Measurements from ENCODE around the gene LTBP4. TPM values are rescaled to one million over a fixed set of nuclear protein-coding genes. Genes with fewer than 3 reads are reported as not detected.

Gene LTBP4
- total RNA-seq, 4 donors from 2014 or later: 851 to 1,504 (median 1,156) TPM

GRCh38 chr19:40565355-40565754 is 35.8 kb upstream of the LTBP4 start:
- Histone ChIP-seq H3K27ac (no peak overlapping the region), H3K4me3 (no peak overlapping the region), H3K36me3 (peaks cover 0 to 6% (median 0%) of the 10 kb centered on the region in 3 donors), H3K4me1 (peaks cover 0 to 28% (median 13%) of the 10 kb centered on the region in 4 donors), H3K9me3 (no peaks in the 10 kb centered on the region), H3K27me3 (peaks cover 0 to 44% of the 10 kb centered on the region in 2 donors)
- WGBS, 2 donors: 75 to 83% methylated on average over 7 of the region's 7 CpGs
- TF ChIP-seq CTCF (IDR thresholded peaks at IDR 0.05) (no peak), POLR2A (IDR thresholded peaks at IDR 0.05) (no peak), EP300 (IDR thresholded peaks at IDR 0.05) (no peak)
- DNase-seq (ENCODE audit: low spot score in 2 of 2): no peak

DNA sequence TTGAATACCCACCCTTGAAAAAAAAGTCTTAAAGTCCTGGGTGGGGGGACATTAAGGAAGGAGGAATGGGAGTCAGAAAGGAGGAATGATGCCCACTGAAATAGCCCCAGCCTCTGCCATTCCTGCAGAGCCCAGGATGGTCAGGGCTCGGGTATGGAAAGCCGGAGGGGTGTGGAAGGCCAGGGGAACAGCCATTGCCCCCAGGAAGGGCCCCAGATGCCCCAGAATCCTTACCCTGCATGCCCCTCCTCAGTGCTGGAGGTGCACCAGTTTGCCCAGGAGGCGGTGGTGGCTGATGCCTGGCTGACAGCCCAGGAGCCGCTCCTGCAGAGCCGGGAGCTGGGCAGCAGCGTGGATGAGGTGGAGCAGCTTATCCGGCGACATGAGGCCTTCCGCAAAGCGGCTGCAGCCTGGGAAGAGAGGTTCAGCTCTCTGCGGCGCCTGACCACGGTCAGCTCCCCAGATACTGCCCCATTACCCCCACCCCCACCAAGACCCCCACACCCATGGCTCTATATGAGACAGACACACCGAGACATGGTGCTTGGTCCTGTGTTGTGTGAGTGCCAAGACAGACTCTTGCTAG is 35.2 kb upstream of the LTBP4 start:
- DNase-seq (ENCODE audit: low spot score in 2 of 2): no peak
- Histone ChIP-seq H3K36me3 (no peaks in the 10 kb centered on the region), H3K4me1 (peaks cover 0 to 30% (median 13%) of the 10 kb centered on the region in 4 donors), H3K9me3 (no peaks in the 10 kb centered on the region), H3K27ac (no peak overlapping the region), H3K4me3 (no peak overlapping the region), H3K27me3 (peaks cover 0 to 44% of the 10 kb centered on the region in 2 donors)
- WGBS, 2 donors: 72 to 77% methylated on average over 12 to 14 of the region's 14 CpGs
- no peak for TF ChIP-seq POLR2A (IDR thresholded peaks at IDR 0.05)
- TF ChIP-seq EP300 (IDR thresholded peaks at IDR 0.05): no peak
- no peak for TF ChIP-seq CTCF (IDR thresholded peaks at IDR 0.05)

- H3K9me3 ChIP-seq: no peaks in the 10 kb centered on the region
- peaks cover 0 to 32% (median 13%) of the 10 kb centered on the region in 4 donors for H3K4me1 ChIP-seq
- 26% methylated on average over 20 of the region's 20 CpGs for WGBS, 2 donors
- no peaks in the 10 kb centered on the region for H3K36me3 ChIP-seq
- peak overlapping the region in 2 of 4 donors; percentile 59 to 89 for H3K27ac ChIP-seq
- H3K27me3 ChIP-seq: peaks cover 0 to 44% of the 10 kb centered on the region in 2 donors
- H3K4me3 ChIP-seq: peak overlapping the region; percentile 8 to 43 (median 18)
- no peak for DNase-seq (ENCODE audit: low spot score in 2 of 2)
- no peak for TF ChIP-seq EP300 (IDR thresholded peaks at IDR 0.05)
- TF ChIP-seq POLR2A (IDR thresholded peaks at IDR 0.05): no peak
- no peak for TF ChIP-seq CTCF (IDR thresholded peaks at IDR 0.05)
Observed at GRCh38 chr19:40567040-40567749, 34.0 kb upstream of the LTBP4 start.

GRCh38 chr19:40567750-40568494 is 33.2 kb upstream of the LTBP4 start:
- Histone ChIP-seq H3K36me3 (no peaks in the 10 kb centered on the region), H3K27me3 (peaks cover 0 to 44% of the 10 kb centered on the region in 2 donors), H3K27ac (peak overlapping the region in 3 of 4 donors; percentile 11 to 89 (median 59)), H3K4me1 (peaks cover 0 to 32% (median 13%) of the 10 kb centered on the region in 4 donors), H3K9me3 (no peaks in the 10 kb centered on the region), H3K4me3 (peak overlapping the region; percentile 8 to 43 (median 18))
- TF ChIP-seq POLR2A (IDR thresholded peaks at IDR 0.05) (no peak), CTCF (IDR thresholded peaks at IDR 0.05) (no peak), EP300 (IDR thresholded peaks at IDR 0.05) (no peak)
- WGBS, 2 donors: 9 to 15% methylated on average over 27 to 60 of the region's 70 CpGs
- DNase-seq (ENCODE audit: low spot score in 2 of 2): no peak

Data from tibial nerve (tissue), 4 donors.